GM18858 (cell line): ENCODE data around the gene MIB2.
"Not testable (repeated sequence)": the region's sequence is repeated elsewhere in the genome, so short reads cannot be mapped to it uniquely, and the experiment has no call there.

Experiments used
- ATAC-seq: cut with Tn5 transposase; IDR thresholded peaks from one replicate; pipeline ENCODE4 v1.9.1; 2021; ENCODE audit not compliant: unreplicated experiment

Gene MIB2

GRCh38 chr1:1615256-1616044 is at the start of gene MIB2:
TSS of gene MIB2 (plus strand) at chr1:1615500. CDS start at chr1:1623453, 7,953 bp downstream.
- ATAC-seq: peak; percentile 71

GRCh38 chr1:1567152-1567875 is 48.0 kb upstream of the MIB2 start:
- no peak for ATAC-seq

GRCh38 chr1:1567891-1568291 is 47.4 kb upstream of the MIB2 start:
- ATAC-seq: no peak

GRCh38 chr1:1569341-1569740 is 46.0 kb upstream of the MIB2 start:
- no peak for ATAC-seq

- ATAC-seq: peak; percentile 41
These were observed 41.2 kb upstream of the MIB2 start for GRCh38 chr1:1573843-1574720.

- ATAC-seq: peak; percentile 64
These were observed 40.4 kb upstream of the MIB2 start, which contains the start of gene SSU72 for GRCh38 chr1:1574721-1575537. TSS of gene SSU72 (minus strand) at chr1:1574863. CDS start at chr1:1574557, 306 bp downstream.

GRCh38 chr1:1577367-1578011 is 37.8 kb upstream of the MIB2 start:
- no peak for ATAC-seq

GRCh38 chr1:1578371-1578940 is 36.8 kb upstream of the MIB2 start:
- ATAC-seq: no peak

- no peak for ATAC-seq
These were observed 32.5 kb upstream of the MIB2 start for GRCh38 chr1:1582585-1583346.

GRCh38 chr1:1583347-1584010 is 31.8 kb upstream of the MIB2 start:
- ATAC-seq: no peak

- ATAC-seq: no peak
These were observed 23.8 kb upstream of the MIB2 start for GRCh38 chr1:1591452-1591851.

- no peak for ATAC-seq
These were observed 21.3 kb upstream of the MIB2 start for GRCh38 chr1:1593834-1594601.

- no peak for ATAC-seq
These were observed 20.6 kb upstream of the MIB2 start for GRCh38 chr1:1594602-1595260.

GRCh38 chr1:1595341-1595740 is 20.0 kb upstream of the MIB2 start:
- ATAC-seq: not testable (repeated sequence)

- no peak for ATAC-seq
These were observed 18.6 kb upstream of the MIB2 start for GRCh38 chr1:1596493-1597274.

- ATAC-seq: no peak
These were observed 17.9 kb upstream of the MIB2 start for GRCh38 chr1:1597275-1597930.
